ENCODE data around the gene CRKL.
A peak's percentile ranks its signal among the peaks of the same experiment; 100 is the strongest.

CRKL gene

DNA sequence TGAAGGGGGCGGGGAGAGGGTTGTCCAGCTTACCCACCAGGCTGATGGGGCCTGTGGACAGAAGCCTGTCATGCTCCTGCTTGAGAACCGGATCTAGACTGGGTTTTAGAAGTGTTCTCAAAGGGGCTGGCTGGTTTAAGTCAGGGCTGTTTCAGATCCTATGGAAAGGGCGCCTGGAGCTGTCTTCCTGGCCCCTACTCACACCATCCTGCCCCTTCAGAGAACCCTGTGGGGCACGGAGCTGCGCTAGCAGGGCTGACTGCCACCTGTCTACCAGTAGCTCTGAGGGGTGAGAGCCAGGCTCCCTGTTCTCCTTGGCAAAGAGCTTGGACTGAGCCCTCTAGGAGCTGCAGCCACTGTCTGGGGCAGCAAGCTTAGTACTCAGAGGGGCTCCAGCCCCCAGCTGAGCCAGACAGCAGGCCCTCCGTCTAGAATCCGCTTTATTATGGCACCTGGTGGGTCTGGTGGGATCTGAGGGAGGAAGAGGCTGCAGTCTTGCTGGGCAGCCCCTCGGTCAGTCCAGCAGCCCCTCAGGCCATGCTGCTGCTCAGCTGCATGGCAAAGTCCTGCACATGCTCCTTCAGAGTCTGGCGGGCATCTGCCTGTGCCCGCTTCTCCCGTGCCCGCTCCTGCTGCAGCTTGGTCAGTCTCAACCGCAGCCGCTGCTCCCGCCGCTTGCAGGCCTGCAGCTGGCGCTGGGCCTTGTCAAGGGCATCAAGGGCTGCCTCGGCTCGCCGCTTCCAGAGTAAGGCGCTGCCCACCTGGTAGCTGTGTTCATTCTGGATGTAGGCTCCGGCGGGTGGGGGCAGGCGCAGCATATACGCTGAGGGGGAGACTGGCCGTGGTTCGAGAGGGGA is 82.4 kb downstream of the CRKL start:
- Histone ChIP-seq H3K4me1 (ENCODE audit: control insufficient read depth in 1 of 2, insufficient read depth in 2 of 2, low read length in 2 of 2) (peaks cover 18 to 32% of the 10 kb centered on the region in 2 donors), H3K27me3 (ENCODE audit: low read depth, low read length) (no peaks in the 10 kb centered on the region), H3K36me3 (ENCODE audit: control insufficient read depth in 1 of 2, insufficient read depth in 2 of 2, low read length in 2 of 2) (peaks cover 5 to 69% of the 10 kb centered on the region in 2 donors), H3K4me3 (ENCODE audit: low read depth in 1 of 2, low read length in 2 of 2) (peak overlapping the region in 1 of 2 donors; percentile 90), H3K27ac (ENCODE audit: low read length) (no peak overlapping the region), H3K9me3 (ENCODE audit: control insufficient read depth in 1 of 2, low read length in 2 of 2) (no peaks in the 10 kb centered on the region)

DNA sequence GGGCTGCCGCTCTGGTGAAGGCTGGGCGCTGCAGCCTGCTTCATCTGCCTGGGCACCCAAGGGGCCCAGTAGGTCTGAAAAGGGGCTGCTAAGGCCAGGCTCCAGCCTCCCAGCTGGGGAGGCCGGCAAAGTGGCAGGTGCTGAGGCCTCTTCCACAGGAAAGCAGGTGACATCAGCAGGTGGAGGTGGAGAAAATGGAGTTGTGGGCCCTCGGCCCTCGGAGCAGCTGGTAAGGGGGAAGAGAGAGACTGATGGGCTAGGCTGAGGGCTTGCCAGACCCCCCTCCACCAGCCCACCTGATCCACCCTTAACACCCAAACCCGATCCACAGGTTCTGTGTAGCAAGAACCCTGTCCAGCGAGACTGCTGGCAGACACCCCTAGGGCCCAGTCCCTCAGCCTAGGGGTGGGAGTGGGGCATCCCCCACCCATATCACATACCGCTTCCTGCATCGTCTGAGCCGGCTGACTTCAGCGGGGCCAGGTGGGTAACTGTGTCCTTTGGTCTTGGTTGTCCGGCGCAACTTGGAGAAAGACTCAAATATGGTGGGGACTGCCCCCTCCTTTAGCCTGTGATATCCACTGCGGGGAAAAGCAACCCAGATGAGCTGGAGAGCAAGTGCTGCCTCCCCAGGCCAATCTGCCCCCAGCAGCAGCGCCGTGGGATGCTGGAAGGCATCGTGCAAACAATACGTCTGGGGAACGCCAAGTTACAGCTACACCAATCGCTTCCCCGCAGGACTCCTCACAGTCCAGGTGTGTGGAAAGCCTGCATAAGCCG is 83.2 kb downstream of the CRKL start:
- H3K9me3 ChIP-seq (ENCODE audit: control insufficient read depth in 1 of 2, low read length in 2 of 2), result no peaks in the 10 kb centered on the region
- H3K4me3 ChIP-seq (ENCODE audit: low read depth in 1 of 2, low read length in 2 of 2), result peak overlapping the region; percentile 79 to 90
- no peaks in the 10 kb centered on the region for H3K27me3 ChIP-seq (ENCODE audit: low read depth, low read length)
- peaks cover 18 to 32% of the 10 kb centered on the region in 2 donors for H3K4me1 ChIP-seq (ENCODE audit: control insufficient read depth in 1 of 2, insufficient read depth in 2 of 2, low read length in 2 of 2)
- peak overlapping the region; percentile 93 for H3K27ac ChIP-seq (ENCODE audit: low read length)
- H3K36me3 ChIP-seq (ENCODE audit: control insufficient read depth in 1 of 2, insufficient read depth in 2 of 2, low read length in 2 of 2), result peaks cover 5 to 61% of the 10 kb centered on the region in 2 donors

DNA sequence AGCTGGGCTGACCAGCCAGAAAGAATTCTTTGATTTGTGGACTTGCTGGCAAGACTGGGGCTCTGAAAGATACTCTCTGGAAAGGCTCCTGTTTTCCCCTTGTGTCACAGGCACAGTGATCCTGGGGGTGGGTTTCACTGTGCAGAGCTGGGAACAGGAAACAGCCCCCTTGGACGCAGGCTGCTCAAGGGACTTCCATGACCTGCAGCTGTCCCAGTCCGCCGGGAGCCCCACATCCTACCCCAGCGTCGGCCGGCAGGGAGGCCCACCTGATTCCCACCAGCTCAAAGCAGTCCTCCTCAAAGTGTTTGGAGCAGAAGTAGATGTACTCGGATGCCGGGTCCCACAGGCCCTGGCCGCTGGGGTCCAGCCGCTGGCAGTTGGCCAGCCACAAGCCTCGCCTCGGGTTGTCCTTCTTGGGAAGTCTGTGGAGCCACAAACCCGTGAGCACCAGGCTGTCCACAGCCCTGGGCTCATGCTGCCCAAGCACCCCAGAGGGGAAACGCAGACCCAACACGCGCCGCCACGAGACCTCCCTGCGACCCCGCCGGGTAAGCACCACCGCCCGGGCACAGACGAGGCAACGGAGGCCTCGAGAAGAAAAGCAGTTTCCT is 83.9 kb downstream of the CRKL start:
- H3K36me3 ChIP-seq (ENCODE audit: control insufficient read depth in 1 of 2, insufficient read depth in 2 of 2, low read length in 2 of 2), result peaks cover 2 to 54% of the 10 kb centered on the region in 2 donors
- H3K27me3 ChIP-seq (ENCODE audit: low read depth, low read length), result no peaks in the 10 kb centered on the region
- peak overlapping the region; percentile 79 to 90 for H3K4me3 ChIP-seq (ENCODE audit: low read depth in 1 of 2, low read length in 2 of 2)

DNA sequence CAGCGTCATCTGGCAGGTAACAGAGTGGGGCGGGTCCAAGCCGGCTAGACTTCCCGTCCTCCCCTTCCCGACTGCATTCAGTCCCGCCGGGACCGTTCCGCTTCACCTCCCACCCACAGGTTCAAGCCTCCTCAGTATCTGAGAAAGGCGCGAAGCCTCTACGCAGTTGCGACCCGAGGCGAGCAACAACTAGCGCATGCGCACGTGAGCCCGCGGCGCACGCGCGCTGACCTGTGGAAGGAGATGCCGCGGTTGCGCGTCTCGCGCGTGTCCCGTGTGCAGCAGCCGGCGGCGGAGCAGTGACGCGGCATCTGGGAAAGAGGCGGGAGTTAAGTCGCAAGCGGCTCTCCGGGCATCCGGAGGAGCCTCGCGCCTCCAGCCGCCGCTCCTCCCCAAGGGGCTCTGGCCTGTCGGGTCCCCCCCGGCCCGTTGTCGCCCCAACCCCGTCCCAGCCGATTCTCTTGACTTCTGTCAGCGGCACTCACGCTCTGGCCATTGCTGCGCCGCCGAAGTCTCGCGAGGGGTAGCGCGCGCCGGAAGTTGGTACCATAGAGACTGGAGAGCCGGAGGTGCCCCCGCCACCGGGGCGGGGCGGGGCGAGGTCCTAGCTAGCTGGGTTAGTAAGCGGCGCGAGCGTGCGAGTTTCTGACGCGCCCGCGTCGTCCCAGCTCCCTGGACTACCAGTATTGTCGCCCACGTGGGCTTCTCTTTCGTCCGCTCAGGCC is 84.6 kb downstream of the CRKL start, which contains the start of gene THAP7:
Gene THAP7 (minus strand): TSS at position 518 of the 725 bp plus-strand sequence. CDS start 207 bp downstream, at position 311.
- H3K4me1 ChIP-seq (ENCODE audit: control insufficient read depth in 1 of 2, insufficient read depth in 2 of 2, low read length in 2 of 2), result peaks cover 18 to 32% of the 10 kb centered on the region in 2 donors
- peak within 1 kb of the TSS; percentile 79 to 90 for H3K4me3 ChIP-seq (ENCODE audit: low read depth in 1 of 2, low read length in 2 of 2)
- peaks cover 0 to 47% of the 10 kb centered on the region in 2 donors for H3K36me3 ChIP-seq (ENCODE audit: control insufficient read depth in 1 of 2, insufficient read depth in 2 of 2, low read length in 2 of 2)
- H3K27ac ChIP-seq (ENCODE audit: low read length), result peak within 1 kb of the TSS; percentile 93
- no peaks in the 10 kb centered on the region for H3K27me3 ChIP-seq (ENCODE audit: low read depth, low read length)
- no peaks in the 10 kb centered on the region for H3K9me3 ChIP-seq (ENCODE audit: control insufficient read depth in 1 of 2, low read length in 2 of 2)

More for the DNA sequence above, 83.9 kb downstream of the CRKL start:
- Histone ChIP-seq H3K9me3 (ENCODE audit: control insufficient read depth in 1 of 2, low read length in 2 of 2) (no peaks in the 10 kb centered on the region), H3K27ac (ENCODE audit: low read length) (peak overlapping the region; percentile 93), H3K4me1 (ENCODE audit: control insufficient read depth in 1 of 2, insufficient read depth in 2 of 2, low read length in 2 of 2) (peaks cover 18 to 32% of the 10 kb centered on the region in 2 donors)
